ENCODE measurements around the gene BAZ1B. TPM values are rescaled to one million over a fixed set of nuclear protein-coding genes. Genes with fewer than 3 reads are reported as not detected.
"Not testable (repeated sequence)": the region's sequence is repeated elsewhere in the genome, so short reads cannot be mapped to it uniquely, and the experiment has no call there.

Gene BAZ1B
- total RNA-seq, 2 experiments from 2014 or later, result 84.5 to 86.2 TPM

- peaks cover 4% of the 10 kb centered on the region for H3K4me1 Mint-ChIP-seq
- CTCF ChIA-PET, result no interaction called here
Measured at GRCh38 chr7:73427902-73428787, 93.9 kb downstream of the BAZ1B start.

DNA sequence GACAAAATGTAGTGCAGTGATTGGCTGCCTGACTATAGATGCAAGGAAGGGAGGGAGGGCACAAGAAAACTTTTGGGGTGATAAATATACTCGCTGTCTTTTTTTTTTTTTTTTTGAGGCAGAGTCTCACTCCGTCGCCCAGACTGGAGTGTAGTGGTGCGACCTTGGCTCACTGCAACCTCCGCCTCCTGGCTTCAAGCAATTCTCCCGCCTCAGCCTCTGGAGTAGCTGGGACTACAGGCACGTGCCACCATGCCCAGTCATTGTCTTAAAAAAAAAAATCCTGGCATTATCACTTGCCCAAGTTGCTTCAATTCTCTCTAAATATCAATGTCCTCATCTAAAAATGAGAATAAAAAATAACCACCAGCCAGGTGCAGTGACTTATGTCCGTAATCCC is 96.1 kb downstream of the BAZ1B start:
- no peaks in the 10 kb centered on the region for H3K36me3 Mint-ChIP-seq (ENCODE audit: low read depth)
- H3K4me3 Mint-ChIP-seq, result no peak overlapping the region
- no peaks in the 10 kb centered on the region for H3K4me1 Mint-ChIP-seq
- no peaks in the 10 kb centered on the region for H3K9me3 Mint-ChIP-seq
- ChIA-PET POLR2A (no interaction called here), CTCF (interaction anchor here (0.7 kb wide), 1 partner anchor 75 kb away, joined by 4 read pairs; no protein-coding TSS in a partner anchor)
- H3K27me3 Mint-ChIP-seq, result peaks cover 1% of the 10 kb centered on the region
- DNase-seq, result no peak
- H3K27ac Mint-ChIP-seq, result no peak overlapping the region

More at GRCh38 chr7:73427902-73428787, 93.9 kb downstream of the BAZ1B start:
- POLR2A ChIA-PET, result no interaction called here
- no peak overlapping the region for H3K4me3 Mint-ChIP-seq
- H3K27ac Mint-ChIP-seq, result no peak overlapping the region
- DNase-seq, result no peak
- no peaks in the 10 kb centered on the region for H3K36me3 Mint-ChIP-seq (ENCODE audit: low read depth)
- H3K9me3 Mint-ChIP-seq, result no peaks in the 10 kb centered on the region
- peaks cover 1% of the 10 kb centered on the region for H3K27me3 Mint-ChIP-seq

DNA sequence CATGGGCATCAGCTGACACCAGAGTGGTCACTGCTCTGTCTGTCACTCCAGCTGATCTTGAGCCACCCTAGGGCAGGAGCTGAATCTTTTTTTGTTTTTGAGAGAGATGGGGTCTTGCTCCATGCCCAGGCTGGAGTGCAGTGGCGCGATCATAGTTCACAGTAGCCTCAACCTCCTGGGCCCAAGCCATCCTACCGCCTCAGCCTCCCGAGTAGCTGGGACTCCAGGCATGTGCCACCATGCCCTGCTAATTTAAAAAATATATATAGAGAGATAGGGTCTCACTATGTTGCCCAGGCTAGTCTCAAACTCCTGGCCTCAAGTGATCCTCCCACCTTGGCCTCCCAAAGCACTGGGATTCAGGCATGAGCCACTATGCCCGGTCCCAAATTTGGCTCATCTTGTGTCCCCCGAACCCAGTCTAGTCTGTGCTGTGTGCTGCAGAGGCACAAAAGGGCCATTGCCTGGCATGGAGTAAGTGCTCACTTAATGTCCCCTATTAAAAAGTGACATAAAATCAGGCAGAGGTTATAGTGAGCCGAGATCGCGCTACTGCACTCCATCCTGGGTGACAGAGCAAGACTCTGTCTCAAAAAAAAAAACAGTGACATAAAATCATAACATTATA is 96.6 kb downstream of the BAZ1B start:
- Mint-ChIP-seq H3K4me3 (no peak overlapping the region), H3K36me3 (ENCODE audit: low read depth) (no peaks in the 10 kb centered on the region), H3K27ac (no peak overlapping the region), H3K27me3 (peaks cover 1% of the 10 kb centered on the region), H3K9me3 (no peaks in the 10 kb centered on the region), H3K4me1 (no peaks in the 10 kb centered on the region)
- DNase-seq, result no peak
- ChIA-PET CTCF (no interaction called here), POLR2A (interaction anchor here (0.6 kb wide), 1 partner anchor 306 kb away, joined by 3 read pairs; no protein-coding TSS in a partner anchor)

DNA sequence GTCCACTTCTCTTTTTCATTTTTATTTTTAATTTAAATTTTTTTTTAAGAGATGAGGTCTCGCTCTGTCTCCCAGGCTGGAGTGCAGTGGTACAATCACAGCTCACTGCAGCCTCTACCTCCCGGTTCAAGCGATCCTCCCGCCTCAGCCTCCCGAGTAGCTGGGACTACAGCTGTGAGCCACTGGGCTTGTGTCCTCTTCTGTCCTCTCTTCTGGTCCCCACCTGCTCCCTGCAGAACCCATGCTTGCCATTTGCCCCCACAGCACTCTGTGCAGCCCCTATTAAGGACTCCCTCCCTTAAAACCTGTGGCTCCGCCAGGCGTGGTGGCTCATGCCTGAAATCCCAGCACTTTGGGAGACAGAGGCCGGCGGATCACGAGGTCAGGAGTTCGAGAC is 97.6 kb downstream of the BAZ1B start:
- POLR2A ChIA-PET, result no interaction called here
- H3K36me3 Mint-ChIP-seq (ENCODE audit: low read depth), result no peaks in the 10 kb centered on the region
- CTCF ChIA-PET, result no interaction called here
- H3K27ac Mint-ChIP-seq, result no peak overlapping the region
- no peak for DNase-seq
- no peaks in the 10 kb centered on the region for H3K9me3 Mint-ChIP-seq
- H3K4me1 Mint-ChIP-seq, result no peaks in the 10 kb centered on the region
- peaks cover 1% of the 10 kb centered on the region for H3K27me3 Mint-ChIP-seq
- no peak overlapping the region for H3K4me3 Mint-ChIP-seq

GRCh38 chr7:73423519-73424488 is 98.3 kb downstream of the BAZ1B start:
- no peaks in the 10 kb centered on the region for H3K9me3 Mint-ChIP-seq
- H3K27me3 Mint-ChIP-seq, result peaks cover 1% of the 10 kb centered on the region
- DNase-seq, result no peak
- ChIA-PET POLR2A (no interaction called here), CTCF (no interaction called here)
- H3K27ac Mint-ChIP-seq, result no peak overlapping the region
- no peaks in the 10 kb centered on the region for H3K36me3 Mint-ChIP-seq (ENCODE audit: low read depth)
- H3K4me1 Mint-ChIP-seq, result no peaks in the 10 kb centered on the region
- H3K4me3 Mint-ChIP-seq, result no peak overlapping the region

- H3K4me3 Mint-ChIP-seq; POLR2A ChIA-PET; H3K4me1 Mint-ChIP-seq; DNase-seq; H3K36me3 Mint-ChIP-seq (ENCODE audit: low read depth); H3K9me3 Mint-ChIP-seq; CTCF ChIA-PET; H3K27me3 Mint-ChIP-seq; H3K27ac Mint-ChIP-seq: not testable (repeated sequence)
Measured at GRCh38 chr7:73420610-73421009, 101.5 kb downstream of the BAZ1B start.

DNA sequence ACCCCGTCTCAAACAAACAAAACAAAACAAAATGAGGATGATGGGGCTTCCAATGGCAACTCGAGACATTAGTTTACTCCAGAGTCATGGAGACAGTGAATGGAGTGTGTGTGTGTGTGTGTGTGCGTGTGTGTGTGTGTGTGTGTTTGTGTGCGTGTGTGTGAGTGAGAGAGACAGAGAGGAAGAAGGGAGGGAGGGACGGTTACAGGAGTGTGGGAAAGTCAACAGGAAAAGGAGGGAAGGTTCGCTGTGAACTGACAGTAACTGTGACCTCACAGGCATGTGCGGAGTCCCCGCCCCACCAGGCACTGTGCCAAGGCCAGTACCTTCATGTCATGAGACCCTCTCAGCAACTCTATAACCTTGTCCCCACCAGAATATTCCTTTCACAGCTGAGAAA is 102.1 kb downstream of the BAZ1B start:
- H3K36me3 Mint-ChIP-seq (ENCODE audit: low read depth); H3K4me1 Mint-ChIP-seq; H3K27ac Mint-ChIP-seq; H3K4me3 Mint-ChIP-seq; DNase-seq; CTCF ChIA-PET; POLR2A ChIA-PET; H3K27me3 Mint-ChIP-seq; H3K9me3 Mint-ChIP-seq: not testable (repeated sequence)

DNA sequence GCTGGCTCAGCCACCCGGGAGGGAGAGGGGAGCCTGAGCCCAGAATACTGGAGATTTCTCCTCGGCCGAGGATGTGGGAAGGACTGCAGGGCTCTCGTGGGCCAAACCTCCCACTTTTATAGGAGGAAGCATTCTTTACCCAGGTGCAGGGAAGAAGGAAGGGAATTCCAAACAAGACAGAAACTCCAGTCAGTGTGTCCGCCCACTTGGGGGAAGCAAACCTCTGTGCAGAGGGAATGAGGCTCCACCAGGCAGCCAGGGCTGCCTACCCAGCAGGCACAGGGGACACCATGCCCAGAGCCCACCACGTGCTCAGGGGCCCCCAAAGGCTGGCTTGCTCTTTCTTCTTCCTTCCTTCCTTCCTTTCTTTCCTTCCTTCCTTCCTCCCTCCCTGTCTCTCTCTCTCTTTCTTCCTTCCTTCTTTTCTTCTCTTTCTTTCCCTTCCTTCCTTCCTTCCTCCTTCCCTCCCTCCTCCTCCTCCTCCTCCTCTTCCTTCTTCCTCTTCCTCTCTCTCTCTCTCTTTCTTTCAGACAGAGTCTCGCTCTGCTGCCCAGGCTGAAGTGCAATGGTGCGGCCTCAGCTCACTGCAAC is 103.9 kb downstream of the BAZ1B start:
- ChIA-PET CTCF (no interaction called here), POLR2A (interaction anchor here (0.6 kb wide), 1 partner anchor 41 kb away, joined by 3 read pairs; no protein-coding TSS in a partner anchor)
- DNase-seq, result no peak
- no peak overlapping the region for H3K4me3 Mint-ChIP-seq
- no peaks in the 10 kb centered on the region for H3K4me1 Mint-ChIP-seq
- H3K9me3 Mint-ChIP-seq, result no peaks in the 10 kb centered on the region
- no peaks in the 10 kb centered on the region for H3K27me3 Mint-ChIP-seq
- no peaks in the 10 kb centered on the region for H3K36me3 Mint-ChIP-seq (ENCODE audit: low read depth)
- no peak overlapping the region for H3K27ac Mint-ChIP-seq

DNA sequence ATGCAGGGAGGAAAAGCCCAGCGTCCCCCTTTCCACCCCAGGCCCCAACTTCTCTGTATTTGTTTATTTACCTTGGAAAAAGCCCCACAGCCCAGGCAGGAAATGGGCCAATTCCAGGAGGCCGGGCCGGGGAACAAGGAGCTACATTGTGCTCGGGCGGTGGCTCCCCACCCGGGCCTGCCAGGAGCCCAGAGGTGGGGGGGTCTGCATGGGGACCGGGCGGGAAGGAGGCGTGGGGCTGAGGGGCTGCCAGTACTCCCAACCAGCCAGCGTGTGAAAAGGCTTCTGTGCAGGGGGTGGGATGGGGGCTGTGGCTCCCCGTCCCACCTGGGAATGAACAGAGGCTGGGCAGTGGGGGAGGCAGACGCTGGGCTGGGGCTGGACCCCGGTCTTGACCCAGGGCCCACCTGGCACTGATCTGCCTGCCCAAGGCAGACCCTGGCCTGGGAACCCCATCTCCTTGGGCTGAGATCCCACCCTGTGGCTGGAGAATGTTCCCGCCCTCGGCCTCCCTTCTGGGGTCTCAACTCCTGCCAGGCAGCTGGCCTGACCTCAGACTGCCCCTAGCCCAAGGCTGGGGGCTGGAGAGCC is 111.5 kb downstream of the BAZ1B start:
- H3K27ac Mint-ChIP-seq; DNase-seq; H3K9me3 Mint-ChIP-seq; H3K27me3 Mint-ChIP-seq; CTCF ChIA-PET; H3K4me3 Mint-ChIP-seq; H3K36me3 Mint-ChIP-seq (ENCODE audit: low read depth); H3K4me1 Mint-ChIP-seq; POLR2A ChIA-PET: not testable (repeated sequence)

DNA sequence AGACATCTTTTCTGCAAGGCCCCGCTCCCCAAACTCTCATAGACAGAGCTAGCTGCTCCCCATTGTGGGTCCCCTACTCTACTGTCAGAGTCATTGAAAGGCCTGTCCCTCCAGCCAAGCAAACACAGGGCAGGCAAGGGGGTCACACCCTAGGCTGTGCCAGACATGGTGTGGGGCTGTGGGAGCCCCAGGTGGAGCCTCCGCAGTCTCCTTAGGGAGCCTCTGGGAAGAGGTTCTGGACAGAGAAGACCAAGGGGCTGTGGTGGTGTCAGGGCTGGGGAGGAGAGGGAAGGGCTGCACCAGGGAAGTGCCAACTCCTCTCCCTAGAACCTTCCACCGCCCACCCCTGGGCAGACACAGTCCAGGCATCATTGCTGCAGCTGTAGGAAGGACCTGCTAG is 117.2 kb downstream of the BAZ1B start:
- H3K36me3 Mint-ChIP-seq (ENCODE audit: low read depth); POLR2A ChIA-PET; H3K4me3 Mint-ChIP-seq; H3K27ac Mint-ChIP-seq; H3K9me3 Mint-ChIP-seq; H3K27me3 Mint-ChIP-seq; DNase-seq; CTCF ChIA-PET; H3K4me1 Mint-ChIP-seq: not testable (repeated sequence)

- H3K4me1 Mint-ChIP-seq; H3K36me3 Mint-ChIP-seq (ENCODE audit: low read depth); H3K27ac Mint-ChIP-seq; POLR2A ChIA-PET; H3K27me3 Mint-ChIP-seq; CTCF ChIA-PET; H3K9me3 Mint-ChIP-seq: not testable (repeated sequence)
- DNase-seq, result peak; percentile 57
- peak overlapping the region; percentile 39 for H3K4me3 Mint-ChIP-seq
Measured at GRCh38 chr7:73399185-73400050, 122.7 kb downstream of the BAZ1B start.
